Breast epithelium (tissue), 3 donors: Measurements from ENCODE around the gene IFITM10.

Experiments
- CTCF ChIP-seq, 3 donors: fragments of 450-650 bp; IDR thresholded peaks; one replicate each; pipeline ENCODE4 v1.5.1; 2016 to 2017; ENCODE audit warnings: antibody characterized with exemption in 3 of 3, mild to moderate bottlenecking in 3 of 3, moderate library complexity in 3 of 3
- POLR2A ChIP-seq: fragments of 450-650 bp; IDR thresholded peaks from one replicate; pipeline ENCODE4 v1.6.1; 2016; ENCODE audit warnings: antibody characterized with exemption, mild to moderate bottlenecking, moderate library complexity
- POLR2AphosphoS5 ChIP-seq, 3 donors: sonication (generic); formaldehyde crosslinking; IDR thresholded peaks; one replicate each; pipeline ENCODE4 v1.6.1; 2017; ENCODE audit warnings: antibody characterized with exemption in 3 of 3

GRCh38 chr11:1747753-1748635, 2.4 kb downstream of the IFITM10 start:
- TF ChIP-seq POLR2AphosphoS5 (IDR thresholded peaks at IDR 0.05) (no peak), CTCF (IDR thresholded peaks at IDR 0.05) (no peak), POLR2A (no peak)
